NCI-H345 (cell line): Measurements from ENCODE around the gene BFSP2.
"Not testable (repeated sequence)": the region's sequence is repeated elsewhere in the genome, so short reads cannot be mapped to it uniquely, and the experiment has no call there.

ENCODE experiments used
- DNase-seq: peaks from one replicate; lab custom pipeline; 2025; lab: John Stamatoyannopoulos, UW

BFSP2 gene

DNA sequence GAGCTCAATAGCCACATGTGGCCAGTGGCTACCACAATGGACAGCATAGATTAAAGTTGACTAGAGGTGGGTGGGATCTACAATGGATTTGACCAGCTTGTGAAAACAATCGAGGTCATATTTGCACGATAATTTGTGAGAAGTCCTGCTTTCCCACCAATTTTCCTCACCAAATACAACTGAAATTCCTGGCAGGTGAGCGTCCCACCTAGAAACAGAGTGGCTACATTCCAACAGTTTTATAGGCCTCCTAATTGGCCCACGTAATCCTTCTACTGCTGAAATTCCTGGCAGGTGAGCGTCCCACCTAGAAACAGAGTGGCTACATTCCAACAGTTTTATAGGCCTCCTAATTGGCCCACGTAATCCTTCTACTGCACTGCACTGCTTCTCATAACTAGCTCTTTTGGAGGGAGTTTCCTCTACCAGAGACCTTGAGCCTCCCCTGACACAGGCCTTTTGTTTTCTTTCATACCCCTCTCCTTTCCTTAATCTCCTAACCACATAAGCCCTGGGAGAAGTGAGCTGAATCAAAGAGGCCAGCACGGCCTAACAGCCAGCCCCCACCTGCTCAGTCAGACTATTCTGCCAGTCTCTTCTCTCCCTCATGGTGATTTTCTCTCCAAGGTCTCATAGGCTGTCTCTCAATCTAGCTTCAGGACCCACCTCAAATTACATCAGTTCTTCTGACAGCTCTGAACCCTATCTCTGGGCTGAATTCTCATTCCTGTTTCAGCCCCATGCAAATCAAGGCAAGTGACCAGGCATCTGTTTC lies 80.2 kb downstream of the BFSP2 start:
- no peak for DNase-seq

DNA sequence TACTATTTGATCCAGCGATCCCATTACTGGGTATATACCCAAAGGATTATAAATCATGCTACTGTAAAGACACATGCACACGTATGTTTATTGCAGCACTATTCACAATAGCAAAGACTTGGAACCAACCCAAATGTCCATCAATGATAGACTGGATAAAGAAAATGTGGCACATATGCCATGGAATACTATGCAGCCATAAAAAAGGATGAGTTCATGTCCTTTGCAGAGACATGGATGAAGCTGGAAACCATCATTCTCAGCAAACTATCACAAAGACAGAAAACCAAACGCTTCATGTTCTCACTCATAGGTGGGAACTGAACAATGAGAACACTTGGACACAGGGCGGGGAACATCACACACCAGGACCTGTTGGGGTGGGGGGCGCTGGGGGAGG lies 82.6 kb downstream of the BFSP2 start:
- DNase-seq, result not testable (repeated sequence)

DNA sequence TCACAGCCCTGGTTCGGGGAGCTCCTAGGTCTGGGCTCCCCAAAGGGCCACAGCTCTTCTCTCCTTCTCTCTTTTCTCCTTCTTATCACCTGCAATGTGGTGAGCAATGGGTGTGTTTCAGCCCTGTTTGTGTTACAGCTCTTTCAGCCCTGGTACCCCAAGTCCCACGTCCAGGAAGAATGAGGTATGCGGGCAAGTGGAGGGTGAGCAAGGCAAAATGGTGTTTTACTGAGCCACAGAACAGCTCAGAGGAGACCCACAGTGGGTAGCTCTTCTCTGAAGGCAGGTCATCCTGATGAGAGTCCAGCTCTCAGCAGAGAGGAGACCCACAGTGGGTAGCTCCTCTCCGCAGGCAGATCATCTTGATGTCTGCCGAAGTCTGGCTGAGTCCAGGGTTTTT lies 86.8 kb downstream of the BFSP2 start:
- no peak for DNase-seq

DNA sequence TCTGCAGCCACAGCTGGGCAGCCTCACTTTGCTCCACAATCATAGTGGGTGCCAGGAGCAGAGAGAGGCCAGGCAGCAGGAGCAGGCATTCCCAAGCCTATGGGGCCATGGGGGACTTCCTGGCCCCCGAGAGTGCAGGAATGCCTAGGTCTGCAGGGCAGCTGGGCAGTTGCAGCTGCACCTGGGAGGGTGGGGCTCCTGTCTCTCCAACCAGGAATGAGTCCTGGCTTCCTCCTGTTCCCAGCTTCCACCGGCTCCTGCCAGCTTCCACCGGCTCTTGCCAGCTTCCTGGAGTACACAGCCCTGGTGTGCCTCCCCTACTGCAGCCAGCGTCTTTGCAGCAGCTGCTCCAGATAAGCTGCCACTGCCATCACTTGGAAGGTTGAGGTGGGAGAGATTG lies 87.3 kb downstream of the BFSP2 start:
- DNase-seq, result no peak

DNA sequence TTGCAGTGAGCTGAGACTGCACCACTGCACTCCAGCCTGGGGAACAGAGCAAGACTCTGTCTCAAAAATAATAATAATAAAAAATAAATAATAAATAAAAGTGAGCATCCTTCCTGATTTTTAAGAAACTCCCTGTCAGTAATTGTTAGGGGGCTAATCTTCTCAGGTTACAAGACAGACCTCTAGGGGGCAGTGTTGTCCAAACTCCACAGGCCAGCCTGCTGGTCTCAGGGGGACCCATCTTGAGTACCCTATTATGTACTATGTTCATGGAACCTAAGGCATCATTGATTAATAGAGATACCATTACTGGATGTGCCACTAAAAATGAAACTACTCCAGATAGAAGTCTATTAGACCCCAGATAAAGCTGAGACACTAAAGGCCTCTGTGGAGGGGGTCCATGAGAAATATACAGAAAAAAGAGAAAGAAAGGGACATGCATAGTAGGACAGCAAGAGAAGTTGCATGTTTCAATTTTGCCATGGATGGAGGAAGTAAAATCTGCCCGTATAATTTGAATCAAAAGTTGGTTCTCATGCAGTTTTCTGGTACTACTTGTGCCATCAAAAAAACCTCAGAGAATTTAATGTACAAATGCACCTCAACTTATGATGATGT lies 88.2 kb downstream of the BFSP2 start:
- no peak for DNase-seq

DNA sequence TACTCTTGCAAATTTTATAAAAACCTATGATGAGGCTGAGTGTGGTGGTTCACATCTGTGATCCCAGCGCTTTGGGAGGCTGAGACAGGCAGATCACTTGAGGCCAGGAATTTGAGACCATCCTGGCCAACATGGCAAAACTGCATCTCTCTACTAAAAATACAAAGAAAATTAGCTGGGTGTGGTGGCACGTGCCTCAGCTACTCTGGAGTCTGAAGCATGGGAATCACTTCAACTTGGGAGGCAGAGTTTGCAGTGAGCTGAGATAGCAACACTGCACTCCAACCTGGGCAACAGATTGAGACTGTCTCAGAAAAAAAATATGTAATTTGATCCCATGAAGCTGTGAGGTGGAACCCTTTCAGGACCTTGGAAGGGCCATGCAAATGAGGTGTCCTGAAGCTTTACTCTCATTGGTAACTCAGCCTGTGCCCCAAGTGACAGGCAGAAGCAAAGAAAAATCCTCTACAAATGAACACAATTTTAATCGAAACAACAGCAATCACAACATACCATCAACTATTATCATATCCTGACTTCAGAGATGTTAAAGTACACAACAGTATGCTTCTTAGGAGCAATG lies 89.0 kb downstream of the BFSP2 start:
- DNase-seq, result no peak

DNA sequence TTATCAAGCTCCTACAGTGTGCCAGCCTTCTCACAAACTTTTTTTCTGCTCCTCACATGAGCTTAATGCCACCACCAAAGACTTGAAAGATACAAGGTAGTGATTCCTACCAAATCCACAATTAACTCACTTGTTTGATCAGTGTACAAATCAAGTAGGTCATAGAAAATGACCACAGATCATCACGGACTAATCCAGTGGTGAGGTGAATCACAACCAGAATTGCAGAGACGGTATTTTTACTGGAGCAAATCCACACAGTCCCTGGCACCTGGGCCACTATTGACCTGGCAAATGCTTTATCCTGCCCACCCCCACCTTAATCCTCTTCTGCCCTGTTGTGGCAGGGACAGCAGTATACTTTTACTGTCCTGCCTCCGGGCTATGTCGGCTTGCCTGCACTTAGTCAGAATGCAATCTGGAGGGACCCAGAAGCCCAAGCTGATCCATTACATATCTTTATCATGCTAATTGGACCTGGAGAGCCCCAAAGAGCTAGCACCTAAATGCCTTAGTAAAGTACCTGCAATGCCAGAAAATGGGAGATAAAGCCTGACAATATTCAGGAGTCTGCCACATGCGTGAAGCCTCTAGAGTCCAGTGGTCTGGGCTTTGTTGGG lies 89.7 kb downstream of the BFSP2 start:
- no peak for DNase-seq

DNA sequence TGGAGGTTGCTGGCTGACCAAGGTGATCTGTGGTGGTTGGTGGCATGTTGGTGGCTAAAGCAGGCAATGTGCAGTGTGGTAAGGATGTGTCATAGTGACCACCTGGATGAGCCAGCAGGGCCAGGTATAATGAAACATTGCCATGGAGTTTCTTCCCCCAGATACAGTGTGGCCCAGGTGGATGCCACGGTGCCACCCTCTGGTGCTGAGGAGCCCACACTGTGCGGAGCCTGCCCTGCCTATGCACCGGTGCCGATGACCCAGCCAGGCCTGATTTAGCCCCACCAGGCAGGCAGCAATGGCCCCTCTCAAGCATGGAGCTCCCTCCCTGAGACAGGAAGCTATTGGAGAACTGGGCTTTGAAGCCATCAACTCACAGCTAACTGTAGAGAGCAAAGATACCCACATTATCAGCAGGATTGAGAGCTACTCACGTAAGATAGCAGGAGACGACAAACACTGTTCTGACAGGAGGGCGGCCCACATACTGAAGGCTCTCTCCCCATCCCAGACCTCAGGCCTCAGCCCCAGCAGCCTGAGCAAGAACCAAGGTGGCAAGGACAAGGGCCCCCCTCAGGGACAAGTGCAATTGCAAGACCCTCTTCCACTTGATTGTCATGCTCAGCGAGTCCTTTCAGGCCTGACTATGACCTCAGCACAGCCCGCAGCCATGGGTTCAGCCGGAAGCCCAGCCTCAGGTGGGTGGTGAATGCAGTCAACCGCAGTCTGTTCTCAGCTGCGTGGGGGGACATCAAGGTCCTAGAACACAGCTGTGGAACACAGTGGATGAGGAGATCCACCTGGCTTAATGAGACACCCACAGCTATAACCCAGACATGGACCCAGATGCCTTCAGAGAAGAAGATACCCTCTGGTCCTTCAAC lies 90.9 kb downstream of the BFSP2 start:
- no peak for DNase-seq

DNA sequence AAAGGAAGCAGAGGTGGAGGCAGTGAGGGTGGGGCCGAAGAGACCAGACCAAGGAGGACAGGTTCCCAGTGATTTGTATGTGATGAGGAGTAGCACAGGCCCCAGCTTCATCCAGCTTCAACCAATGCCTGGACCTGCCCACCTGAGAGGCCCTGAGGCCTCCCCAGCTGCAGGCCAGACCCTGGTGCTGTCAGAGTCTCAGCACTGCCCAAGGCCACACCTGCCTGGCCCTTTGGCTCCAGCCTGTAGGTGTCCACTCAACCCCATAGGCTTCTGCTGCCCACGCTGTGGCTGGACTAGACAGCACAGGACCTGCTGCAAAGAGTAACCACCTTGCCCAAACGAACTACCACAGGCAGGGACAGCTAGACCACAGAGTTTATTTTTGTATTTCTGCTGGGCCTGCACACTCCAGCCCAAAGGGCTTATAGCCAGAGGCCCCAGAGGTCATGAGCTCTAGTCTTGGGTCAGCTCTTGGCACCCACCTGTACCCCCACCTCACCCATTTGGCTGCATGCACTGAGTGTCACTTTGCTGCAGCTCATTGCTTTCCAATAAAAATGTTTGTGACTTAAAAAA lies 91.7 kb downstream of the BFSP2 start:
- DNase-seq, result no peak

DNA sequence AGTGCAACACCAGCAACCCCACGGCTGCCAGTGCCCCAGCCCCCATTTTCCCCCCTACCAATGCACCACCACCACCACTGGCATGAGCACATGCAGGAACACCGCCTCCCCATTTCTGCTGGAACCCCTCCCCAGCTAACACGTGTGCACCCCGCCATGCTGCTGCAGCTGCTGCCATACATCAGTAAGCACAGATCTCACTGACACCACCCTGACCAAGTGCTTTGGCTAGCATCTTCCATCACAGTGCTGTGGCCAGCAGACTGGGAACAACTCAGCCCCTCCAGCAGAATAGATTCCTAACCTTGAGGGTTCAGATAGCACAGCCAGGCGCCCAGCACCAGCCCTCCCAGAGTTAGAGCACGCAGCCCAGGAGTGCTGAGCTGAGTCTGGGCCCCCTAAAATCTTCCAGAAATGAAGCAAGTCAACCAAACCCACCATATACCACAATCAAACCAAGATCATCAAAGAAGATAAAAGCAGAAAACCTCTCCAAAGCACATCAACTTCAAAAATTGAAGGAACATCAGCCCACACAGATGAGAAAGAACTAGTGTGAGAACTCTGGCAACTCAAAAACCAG lies 92.4 kb downstream of the BFSP2 start:
- DNase-seq, result no peak

DNA sequence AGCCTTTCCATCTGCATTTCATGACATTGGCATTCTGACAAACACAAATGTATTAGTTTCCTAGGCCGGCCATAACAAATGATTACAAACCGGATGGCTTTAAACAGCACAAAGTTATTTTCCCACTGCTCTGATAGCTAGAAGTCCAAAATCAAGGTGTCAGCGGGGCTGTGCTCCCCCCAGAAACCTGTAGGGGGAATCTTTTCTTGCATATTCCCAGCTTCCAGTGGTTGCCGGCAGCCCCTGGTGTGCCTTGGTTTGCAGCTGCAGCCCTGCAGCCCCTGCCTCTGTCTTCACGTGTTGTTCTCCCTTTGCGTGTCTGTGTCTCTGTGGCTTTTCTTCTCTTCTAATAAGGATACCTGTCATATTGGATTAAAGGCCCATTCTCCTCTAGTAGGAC lies 94.6 kb downstream of the BFSP2 start:
- DNase-seq, result no peak

DNA sequence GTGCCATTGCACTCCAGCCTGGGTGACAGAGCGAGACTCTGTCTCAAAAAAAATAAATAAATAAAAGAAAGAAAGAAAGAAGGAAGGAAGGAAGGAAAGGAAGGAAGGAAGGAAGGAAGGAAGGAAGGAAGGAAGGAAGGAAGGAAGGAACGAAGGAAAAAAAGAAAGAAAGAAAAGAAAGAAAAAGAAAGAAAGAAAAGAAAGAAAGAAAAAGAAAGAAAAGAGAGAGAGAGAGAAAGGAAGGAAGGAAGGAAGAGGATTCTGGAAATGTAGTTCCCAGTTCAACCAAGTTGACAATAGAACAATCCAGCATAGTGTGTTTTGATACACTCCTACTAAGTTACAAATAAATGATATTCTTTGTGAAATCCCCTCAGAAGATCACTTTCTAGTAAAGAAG lies 102.7 kb downstream of the BFSP2 start:
- not testable (repeated sequence) for DNase-seq

DNA sequence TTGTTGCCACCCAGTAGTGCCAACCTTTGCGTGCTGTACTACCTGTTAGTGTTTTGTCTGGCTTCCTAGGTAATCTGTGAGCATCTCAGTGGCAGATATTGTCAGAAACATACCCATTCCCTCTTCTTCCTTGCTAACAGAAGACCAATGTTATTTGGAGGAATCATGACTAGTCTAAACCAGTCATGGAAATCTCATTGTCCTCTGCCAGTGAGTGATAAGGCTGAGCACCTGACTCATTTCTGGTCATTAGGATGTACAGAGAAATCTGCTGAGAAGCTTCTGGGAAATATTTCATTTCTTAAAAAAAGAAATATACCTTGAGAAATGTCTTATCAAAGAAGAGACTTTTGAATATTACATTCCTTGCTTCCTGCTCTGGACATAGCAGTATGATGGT lies 103.6 kb downstream of the BFSP2 start:
- DNase-seq, result no peak

DNA sequence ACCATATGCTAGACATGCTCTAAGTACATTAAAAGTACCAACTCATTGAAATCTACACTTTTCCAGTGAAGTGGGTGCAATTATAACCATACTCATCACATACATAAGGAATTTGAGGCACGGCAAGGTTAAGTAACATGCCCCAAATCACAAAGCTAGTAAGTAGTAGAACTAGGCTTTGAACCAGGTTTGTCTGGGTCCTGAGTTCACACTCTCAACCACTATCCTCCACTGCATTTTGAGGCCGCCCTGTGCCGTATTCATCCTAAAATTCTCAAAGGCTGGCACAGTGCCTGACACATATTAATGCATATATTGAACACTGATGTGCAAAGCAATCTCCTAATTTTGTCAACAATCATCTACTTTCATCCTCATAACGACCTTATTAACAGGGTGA lies 104.9 kb downstream of the BFSP2 start:
- DNase-seq, result no peak

DNA sequence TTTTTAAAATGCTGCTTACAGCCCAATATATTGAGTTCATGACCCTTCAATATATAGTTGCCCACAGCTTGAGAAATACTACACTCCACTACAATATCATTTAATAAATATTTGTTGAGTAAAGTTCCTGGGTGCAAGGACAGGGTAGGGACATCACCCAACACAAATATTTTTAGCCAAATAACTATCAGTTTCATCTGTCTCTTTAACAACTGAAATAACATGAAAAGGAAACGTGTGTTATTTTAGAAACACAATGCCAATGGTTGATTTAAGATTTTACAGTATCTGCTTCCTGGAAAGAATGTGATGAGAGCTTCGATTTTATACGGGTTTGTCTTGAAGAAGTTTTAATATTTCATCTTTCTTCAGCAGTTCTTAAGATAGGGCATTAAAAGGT lies 106.0 kb downstream of the BFSP2 start:
- no peak for DNase-seq

DNA sequence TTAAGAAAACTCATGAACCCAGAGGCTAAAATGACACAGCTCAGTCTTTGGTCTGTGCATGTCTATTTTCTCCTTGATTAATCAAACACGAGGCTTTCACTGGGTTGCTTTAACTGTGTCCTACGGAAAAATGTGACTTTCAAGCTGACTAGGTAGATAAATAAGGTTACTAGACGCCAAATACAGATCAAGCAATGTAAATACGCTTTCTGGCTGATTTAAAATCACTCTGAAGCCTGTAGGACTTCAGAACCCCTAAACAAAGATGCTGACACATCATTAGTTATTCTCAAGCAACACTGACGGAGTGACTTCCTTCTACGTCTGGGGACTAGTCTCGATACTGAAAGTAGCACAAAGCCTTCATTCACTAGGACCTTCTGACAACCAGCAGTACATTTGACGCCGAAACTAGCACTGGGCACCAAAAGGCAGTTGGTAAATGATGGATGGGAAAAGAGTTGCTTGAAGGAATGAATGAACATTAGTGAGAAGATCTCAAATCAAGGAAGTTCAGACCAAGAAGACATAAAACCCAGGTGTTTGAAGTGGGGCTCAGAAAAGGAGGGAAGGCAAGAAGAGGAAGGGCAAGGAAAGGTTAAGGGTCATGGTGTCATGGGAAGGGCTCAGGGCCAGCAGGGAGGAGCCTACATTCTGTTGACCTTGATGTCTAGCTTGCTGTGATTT lies 106.5 kb downstream of the BFSP2 start:
- DNase-seq, result no peak

DNA sequence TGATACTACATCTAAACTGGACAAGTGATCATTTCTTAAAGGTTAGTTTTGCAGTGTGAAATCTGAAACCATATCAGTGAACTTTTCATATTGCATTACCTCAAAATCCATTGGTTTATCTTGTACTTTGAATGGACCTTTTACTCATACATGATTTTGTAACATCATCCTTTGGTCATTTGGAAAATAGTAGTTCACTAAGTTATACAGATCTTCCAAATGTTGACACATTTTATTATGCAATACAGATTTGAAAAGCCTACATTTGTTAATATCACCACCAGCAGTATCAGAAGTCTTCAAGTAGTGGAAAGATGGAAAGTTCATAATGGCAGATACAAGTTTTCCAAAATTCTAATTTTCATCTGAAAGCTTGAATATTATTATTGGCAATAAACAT lies 109.6 kb downstream of the BFSP2 start:
- no peak for DNase-seq

DNA sequence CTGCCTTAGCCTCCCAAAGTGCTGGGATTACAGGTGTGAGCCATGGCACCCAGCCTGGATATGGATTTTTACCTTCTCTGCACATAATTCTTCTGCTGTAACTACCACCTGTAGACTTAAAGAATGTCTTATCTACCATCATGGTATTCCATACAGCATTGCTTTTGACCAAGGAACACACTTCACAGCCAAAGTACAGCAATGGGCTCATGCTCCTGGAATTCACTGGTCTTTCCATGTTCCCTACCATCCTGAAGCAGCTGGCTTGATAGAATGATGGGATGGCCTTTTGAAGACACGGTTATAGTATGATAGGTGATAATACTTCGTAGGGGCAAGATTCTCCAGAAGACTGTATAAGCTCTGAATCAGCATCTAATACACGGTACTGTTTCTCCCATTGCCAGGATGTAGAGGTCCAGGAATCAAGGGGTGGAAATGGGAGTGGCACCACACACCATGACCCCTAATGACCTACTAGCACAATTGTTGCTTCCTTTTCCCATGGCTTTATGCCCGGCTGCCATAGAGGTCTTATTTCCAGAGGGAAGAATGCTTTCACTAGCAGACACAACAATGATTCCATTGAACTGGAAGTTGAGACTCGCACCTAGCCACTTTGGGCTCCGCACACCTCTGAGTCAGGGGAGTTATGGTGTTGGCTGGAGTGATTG lies 112.7 kb downstream of the BFSP2 start:
- DNase-seq, result no peak

DNA sequence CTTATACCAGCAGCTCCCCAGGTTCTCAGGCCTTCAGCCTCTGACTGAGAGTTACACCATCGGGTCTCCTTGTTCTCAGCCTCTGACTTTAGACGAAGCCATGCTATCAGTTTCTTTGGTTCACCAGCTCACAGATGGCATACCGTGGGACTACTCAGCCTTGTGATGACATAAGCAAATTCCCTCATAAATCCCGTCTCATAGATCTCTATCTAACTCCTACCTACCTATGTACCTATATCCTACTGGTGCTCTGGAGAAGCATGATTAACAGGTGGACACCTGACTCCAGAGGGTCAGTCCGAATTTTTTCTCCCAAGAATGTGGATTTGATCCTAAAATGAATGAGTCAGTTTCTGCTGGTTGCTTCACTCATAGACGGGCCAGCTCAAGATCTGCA lies 114.6 kb downstream of the BFSP2 start:
- DNase-seq, result no peak

DNA sequence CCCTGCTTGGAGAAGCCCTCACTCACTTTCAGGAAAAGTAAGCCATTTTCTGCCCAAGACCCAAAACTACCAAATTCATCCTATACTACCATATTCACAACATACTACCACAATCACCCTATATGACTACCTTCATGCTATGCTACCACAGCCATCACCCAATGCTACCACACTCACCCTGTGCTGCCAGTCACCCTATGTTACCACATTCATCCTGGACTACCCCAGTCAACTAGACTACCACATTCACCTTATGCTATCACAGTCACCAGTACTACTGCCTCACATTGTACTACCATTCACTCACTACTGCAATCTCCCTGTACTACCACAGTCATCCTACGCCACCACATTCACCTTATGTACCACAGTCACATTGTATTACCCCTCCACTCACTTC lies 115.3 kb downstream of the BFSP2 start:
- no peak for DNase-seq
